ENCODE measurements around the gene TRIM63.

The TRIM63 gene

GRCh38 chr1:26032656-26033357, 34.6 kb downstream of the TRIM63 start:
- DNase-seq = no peak

GRCh38 chr1:26031611-26032220, 35.7 kb downstream of the TRIM63 start:
- DNase-seq = no peak

DNA sequence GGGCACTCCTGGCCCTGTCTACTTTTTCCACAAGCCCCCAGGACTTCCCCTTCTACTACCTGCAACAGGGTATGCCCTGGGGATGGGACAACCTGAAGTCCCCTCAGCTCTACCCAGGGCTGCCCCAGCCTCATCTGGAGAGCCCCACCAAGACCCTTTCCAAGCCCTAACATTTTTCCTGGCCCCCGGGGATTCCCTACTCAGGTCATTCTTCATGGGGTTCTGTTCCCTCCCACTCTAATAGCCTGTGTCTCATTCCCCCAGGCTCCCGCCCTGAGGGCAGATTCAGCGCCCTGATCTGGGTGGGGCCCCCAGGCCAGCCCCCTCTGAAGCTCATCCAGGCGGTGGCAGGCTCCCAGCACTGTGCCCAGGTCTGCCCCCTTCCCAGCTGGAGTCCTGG, 36.2 kb downstream of the TRIM63 start:
- no peak for DNase-seq

- DNase-seq = no peak
These were observed 37.5 kb downstream of the TRIM63 start for GRCh38 chr1:26029864-26030481.

GRCh38 chr1:26029054-26029863, 38.2 kb downstream of the TRIM63 start:
- DNase-seq = no peak

DNA sequence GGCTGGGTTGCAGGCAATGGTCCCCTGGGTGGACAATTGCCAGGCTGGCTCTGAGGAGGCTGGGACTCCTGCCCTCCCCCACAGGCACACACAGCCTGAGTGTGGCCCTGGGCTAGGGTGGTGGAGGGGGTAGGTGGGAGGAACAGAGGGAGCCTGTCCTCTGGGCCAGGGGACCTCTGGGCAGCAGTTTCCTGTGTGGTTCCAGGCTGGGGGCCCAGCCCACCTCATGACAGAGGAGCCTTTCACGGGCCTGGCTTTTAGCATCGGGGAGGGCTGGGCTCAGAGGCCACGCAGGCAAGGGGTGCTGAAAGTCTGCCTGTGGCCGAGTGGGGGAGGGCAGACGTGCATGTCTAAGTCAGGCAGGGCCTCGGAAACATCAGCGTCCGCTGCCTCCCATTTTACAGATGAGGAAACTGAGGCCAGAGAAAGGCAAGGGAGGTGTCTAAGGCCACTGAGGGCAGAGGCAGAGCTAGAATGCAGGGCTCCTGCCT, 38.9 kb downstream of the TRIM63 start:
- DNase-seq = peak; percentile 65

- no peak for DNase-seq
These were observed 39.5 kb downstream of the TRIM63 start for GRCh38 chr1:26027716-26028489.

- no peak for DNase-seq
These were observed 41.9 kb downstream of the TRIM63 start for GRCh38 chr1:26025517-26025916.

- DNase-seq = no peak
These were observed 42.4 kb downstream of the TRIM63 start for GRCh38 chr1:26025060-26025459.

- no peak for DNase-seq
These were observed 43.6 kb downstream of the TRIM63 start for GRCh38 chr1:26023826-26024225.

DNA sequence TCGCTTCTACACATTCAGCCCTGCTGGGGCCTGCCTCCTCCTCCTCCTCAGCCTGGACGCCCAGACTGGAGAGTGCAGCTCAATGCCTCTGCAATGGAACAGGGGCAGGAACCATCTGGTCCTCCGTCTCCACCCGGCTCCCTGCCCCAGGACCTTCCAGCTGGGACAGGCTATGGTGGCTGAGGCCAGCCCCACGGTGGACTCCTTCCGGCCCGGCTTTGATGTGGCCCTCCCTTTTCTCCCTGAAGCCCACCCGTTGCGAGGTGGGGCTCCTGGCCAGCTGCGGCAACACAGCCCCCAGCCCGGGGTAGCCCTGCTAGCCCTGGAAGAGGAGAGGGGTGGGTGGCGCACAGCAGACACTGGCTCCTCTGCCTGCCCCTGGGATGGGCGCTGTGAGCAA, 44.4 kb downstream of the TRIM63 start:
- no peak for DNase-seq

DNA sequence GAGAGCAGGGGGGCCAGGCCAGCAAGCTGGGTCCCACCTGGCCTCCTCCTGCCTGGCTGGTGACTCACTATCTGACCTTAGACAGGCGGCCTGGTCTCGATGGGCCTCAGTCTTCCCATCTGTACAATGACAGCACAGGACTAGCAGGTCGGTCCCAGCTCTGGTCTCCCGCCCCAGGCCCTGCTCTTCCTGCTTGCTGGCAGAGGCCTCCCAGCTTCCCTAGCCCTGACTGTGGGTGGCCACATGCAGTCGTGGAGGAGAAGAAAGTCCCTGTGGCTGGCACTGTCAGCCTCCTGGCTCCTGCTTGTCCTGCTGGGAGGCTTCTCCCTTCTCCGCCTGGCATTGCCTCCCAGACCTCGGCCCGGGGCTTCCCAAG, 45.0 kb downstream of the TRIM63 start:
- DNase-seq = no peak

GRCh38 chr1:26021647-26022403, 45.6 kb downstream of the TRIM63 start, which contains the start of gene EXTL1:
EXTL1 (plus strand) TSS chr1:26021775; CDS start chr1:26022647, 872 bp downstream.
- peak; percentile 89 for DNase-seq

- DNase-seq = no peak
These were observed 46.3 kb downstream of the TRIM63 start for GRCh38 chr1:26020941-26021646.

DNA sequence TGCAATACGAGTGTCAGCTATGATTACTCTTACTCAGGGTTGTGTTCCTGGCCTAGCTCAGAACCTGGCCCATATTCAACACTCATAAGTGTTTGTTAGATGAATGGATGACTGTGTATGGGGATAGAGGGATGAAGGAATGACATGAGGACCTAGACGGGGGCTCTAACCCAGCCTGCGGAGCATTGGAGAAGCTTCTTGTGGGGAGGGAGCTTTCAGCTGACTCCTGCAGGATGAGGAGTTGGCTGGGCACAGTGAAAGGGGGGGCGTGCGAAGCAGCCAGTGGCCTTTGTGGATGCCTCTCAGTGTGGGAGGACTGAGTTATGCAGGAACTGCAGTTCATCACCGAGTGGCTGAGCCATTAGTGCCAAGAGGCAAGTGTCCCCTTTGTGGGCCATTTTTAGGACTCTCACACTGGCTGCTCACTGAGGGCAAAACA, 47.1 kb downstream of the TRIM63 start:
- no peak for DNase-seq

DNA sequence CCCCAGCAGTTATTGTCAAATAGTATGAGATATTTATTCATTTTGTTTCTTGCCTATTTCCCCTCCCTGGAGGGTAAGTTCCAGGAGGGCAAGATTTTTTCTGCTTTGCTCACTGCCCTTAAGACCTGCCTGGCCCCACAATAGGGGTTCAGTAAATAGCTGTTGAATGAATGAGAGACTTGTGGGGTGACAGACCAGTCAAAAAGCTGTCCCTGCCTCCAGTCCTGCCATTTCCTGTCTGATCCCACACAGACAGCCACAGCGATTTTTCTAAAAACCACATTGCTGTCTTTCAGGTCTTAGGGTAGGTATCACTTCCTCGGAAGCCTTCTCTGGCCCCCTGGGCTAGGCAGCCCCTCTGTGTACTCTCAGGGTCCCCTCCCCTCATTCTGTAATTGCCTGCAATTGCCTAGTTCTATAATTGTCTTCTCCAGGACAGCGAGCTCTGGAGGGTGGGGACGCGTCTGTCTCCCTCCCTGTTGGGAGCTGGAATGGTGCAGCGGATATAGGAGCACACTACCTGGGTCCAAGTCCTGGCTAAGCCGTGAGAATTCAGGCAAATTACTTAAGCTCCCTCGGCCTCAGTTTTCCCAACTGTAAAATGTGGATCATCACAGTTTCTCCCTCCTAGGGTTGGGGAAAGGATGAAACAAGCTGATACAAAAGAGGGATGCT, 47.7 kb downstream of the TRIM63 start:
- no peak for DNase-seq

GRCh38 chr1:26017606-26018005, 49.8 kb downstream of the TRIM63 start:
- no peak for DNase-seq

DNA sequence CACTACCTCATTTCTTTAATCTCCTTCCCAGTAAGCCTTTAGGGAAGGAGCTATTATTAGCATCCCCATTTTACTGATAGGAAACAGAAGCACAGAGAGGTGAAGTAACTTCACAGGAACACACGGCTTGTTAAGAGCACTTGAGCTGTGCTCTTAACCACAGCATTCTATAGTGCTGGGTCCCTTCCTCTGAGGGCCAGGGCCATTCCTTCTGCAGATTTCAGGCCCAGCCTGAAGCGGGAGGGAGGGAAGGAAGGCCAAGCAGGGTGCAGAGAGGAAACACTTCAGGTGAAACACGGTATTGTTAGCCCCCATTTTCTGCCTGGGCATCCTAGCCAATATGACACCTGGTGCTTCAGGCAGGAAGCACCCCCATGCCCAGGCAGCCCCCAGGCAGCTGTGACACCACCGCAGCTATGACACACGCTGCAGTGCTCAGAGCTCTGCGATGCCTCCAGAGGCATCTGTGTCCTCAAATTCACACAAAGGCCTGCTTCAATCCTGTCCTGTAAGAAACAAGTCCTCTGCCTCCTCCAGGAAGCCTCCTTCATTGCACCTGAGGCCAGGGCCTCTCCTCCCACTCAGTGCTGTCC, 50.4 kb downstream of the TRIM63 start:
- DNase-seq = no peak

GRCh38 chr1:26016258-26016952, 51.0 kb downstream of the TRIM63 start:
- DNase-seq = no peak

All from right hindlimb (tissue), 1 donor.